HG03045 (cell line): ENCODE results near the gene HOXB3.
"Not testable (repeated sequence)": the region's sequence is repeated elsewhere in the genome, so short reads cannot be mapped to it uniquely, and the experiment has no call there.

Experiments used
- ATAC-seq: cut with Tn5 transposase; IDR thresholded peaks from one replicate; pipeline ENCODE4 v1.9.1; 2021; ENCODE audit warnings: mild to moderate bottlenecking, moderate library complexity; ENCODE audit not compliant: unreplicated experiment

The HOXB3 gene

DNA sequence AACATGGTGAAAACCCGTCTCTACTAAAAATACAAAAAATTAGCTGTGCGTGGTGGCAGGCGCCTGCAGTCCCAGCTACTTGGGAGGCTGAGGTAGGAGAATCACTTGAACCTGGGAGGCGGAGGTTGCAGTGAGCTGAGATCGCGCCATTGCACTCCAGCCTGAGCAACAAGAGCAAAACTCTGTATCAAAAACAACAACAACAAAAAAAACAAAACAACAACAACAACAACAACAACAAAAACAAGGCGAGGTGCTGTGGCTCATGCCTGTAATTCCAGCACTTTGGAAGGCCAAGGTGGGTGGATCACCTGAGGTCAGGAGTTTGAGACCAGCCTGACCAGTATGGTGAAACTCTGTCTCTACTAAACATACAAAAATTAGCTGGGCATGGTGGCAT lies 80.3 kb downstream of the HOXB3 start:
- not testable (repeated sequence) for ATAC-seq

DNA sequence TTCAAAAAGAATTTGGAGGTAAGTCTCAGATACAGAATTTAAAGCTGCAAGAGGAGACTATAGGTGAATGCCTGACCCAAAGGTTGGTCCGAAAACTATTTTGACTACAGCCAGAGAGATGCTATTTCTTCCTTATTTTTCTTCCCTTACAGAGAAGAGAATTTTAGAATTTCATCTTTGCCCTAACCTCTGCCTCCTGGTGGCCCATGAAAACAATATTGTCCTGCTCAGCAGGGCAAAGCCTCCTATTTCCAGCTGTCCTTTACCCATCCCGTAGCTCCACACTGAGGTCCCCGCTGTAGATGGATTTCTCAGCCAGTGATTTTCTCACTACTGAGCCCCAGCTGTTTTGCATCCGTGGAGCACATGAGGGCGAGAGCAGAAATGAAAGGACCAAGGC lies 83.8 kb downstream of the HOXB3 start:
- no peak for ATAC-seq

DNA sequence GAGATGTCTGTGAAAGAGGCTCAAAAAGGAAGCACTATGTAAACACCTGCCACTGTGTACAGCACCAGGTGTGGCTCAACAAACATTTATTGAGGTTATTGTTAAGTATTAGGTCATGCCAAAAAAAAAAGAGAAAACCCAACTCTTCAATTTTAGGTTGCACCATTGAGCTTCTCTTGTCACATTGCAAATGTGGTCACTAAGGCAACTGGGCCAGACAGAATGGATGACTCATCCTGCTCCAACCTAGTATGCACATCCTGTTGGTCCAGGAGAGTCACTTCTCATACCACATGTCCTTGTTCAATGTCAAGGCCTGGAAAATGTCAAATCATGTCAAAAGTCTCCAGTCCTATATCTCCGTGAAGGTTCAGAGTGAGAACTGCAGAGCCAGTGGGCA lies 84.3 kb downstream of the HOXB3 start:
- ATAC-seq = peak; percentile 62

DNA sequence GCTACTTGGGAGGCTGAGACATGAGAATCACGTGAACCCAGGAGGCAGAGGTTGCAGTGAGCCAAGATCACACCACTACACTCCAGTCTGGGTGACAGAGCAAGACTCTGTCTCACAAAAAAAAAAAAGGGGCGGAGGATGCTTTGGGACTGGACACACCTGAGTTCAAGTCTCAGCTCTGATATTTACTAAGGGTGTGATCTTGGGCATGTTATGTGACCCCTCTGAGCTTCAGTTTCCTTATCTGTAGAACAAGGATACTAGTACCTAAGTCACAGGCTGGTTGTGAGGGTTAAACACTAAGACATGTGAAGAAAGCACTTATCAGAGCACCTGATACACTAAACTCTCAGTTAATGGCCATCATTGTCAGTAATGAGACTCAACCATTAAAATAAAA lies 85.1 kb downstream of the HOXB3 start:
- no peak for ATAC-seq

DNA sequence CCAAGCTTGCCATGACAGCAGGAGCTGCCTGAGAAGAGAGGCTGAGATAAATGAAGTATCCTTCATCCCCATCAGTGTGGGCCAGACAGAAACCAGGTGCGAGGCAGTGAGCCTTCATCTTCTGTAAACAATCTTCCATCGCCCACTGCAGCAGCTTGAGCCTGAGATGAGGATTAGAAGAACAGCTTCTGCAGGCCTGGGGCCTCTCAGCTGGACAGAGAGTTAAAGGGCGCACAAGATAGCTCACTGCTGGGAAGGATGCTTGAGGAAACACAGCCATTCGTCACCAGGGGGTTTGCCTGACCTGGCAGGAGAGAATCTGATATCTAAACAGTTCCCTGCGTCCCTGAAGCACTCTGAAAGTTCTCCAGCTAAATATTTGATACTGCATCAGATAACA lies 86.3 kb downstream of the HOXB3 start:
- no peak for ATAC-seq

DNA sequence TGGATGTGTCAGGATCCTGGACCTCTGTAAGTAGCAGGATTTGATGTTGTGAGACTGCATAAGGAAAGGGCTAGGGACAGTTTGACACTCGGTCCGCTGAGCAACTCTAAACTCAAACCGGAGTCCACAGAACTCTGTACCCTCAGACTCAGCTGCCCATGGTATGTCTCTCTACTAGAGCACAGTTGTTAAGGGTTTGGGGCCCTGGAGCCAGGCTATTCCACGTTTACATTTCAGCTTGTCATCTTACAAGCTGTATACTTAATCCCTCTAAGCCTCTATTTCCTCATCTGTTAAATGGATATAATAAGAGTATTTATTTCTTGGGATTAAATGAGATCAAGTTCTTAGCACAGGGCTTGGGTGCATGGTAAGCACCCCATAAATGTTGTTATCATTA lies 87.1 kb downstream of the HOXB3 start:
- ATAC-seq = no peak

DNA sequence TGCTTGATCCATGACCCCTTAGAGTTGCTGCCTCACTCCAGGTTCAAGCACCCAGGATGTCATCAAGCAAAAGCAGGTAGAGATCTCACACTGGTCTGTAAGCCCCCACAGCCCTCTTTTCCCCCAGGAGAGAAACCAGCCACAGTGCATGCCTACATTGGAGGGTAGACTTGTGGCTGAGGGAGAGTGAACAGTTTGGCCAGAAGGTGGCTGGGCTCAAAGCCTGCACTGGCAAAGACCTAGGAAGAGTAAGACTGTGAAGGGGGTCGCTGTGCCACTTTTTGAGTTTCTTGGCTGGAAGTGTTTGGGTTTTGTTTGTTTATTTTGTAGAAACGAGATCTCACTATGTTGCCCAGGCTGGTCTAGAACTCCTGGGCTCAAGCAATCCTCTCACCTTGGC lies 87.7 kb downstream of the HOXB3 start:
- no peak for ATAC-seq

DNA sequence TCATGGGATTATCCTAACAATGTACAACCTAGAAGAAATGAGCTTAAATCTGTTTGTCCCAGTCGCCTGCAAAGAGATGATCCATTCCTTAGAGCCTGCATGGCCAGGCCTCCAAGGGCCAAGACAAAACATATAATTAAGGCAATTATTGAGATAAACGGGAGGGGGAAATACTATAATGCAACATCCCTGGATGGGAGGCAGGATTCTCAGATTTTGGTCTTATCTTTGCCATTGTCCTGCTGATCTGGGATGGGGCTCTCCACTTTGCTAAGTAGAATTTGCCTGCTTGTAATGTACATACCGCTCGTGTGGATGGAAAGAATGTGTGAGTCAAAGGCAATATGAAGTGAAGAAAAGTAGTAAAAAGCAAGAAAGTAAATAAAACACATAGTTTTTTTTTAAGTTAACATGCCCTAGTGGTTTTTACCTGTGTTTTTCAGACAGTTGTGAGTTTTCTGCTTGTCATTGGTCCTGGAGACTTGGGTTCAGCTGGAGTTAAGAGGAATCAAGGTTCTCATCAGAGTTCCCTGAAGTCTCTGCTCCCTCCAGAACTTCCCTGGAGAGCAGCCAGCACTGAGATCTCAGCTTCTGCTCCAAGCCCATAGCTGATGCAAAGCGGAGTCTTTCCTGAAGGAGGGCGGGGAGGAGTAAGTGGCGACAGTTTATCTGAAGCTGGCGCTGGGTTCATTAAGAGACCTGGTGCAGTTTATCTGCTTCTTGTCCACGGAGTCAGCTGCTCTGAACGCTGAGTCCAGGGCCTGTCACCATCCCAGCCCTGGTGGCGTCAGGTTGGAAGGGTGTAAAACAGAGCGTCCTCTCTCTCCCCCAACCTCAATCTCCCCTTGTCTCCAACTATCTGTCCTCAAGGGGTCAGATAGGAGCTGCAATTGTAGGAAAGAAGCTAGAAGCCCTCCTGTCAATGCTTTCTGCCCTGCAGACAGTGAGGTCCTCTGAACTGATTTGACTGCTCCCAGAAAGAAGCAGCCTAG lies 89.3 kb downstream of the HOXB3 start:
- ATAC-seq = no peak

DNA sequence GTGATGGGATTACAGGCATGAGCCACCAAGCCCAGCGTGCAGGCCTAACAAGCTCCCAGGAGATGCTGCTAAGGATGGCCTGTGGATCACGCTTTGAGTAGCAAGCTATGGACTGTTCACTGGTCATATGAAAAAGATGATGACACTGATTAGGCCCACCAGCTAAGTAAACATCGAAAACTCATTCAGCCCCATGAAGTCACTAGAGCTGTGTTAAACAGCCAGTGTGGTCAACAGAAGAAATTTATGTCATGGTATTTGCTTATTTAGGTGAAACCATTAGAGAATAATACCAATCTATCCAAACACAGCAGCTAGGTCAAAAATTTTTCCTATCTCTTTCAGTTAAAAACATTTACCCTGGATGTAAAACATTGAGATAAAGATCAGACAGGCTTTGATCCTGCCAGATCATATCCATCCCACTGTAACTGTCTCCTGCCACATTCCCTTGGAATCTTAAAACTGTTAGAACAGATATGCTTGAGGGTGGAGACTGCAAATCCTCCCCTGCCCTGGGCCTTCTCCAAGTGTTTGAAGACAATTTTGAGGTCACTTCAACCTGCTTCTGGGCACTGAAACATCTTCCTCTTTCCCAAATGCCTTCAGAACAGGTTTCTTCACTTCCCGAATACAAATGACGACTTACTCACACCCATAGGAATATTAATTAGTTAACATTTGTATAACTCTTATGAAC lies 90.2 kb downstream of the HOXB3 start:
- no peak for ATAC-seq

DNA sequence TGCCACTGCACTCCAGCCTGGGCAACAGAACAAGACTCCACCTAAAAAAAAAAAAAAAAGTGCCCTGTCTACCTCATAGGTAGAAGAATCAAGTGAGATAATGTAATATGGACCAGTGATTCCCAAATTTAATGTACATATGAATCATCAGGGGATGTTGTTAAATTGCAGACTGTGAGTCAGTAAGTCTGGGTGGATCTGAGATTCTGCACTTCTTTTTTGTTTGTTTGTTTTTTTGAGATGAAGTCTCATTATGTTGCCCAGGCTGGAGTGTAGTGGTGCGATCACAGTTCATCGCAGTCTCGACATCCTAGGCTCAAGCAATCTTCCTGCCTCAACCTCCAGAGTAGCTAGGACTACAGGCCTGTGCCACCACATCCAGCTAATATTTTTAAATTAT lies 90.8 kb downstream of the HOXB3 start:
- ATAC-seq = no peak
